HK-2 (cell line): ENCODE measurements around the gene PANX1.
"Not testable (repeated sequence)": the region's sequence is repeated elsewhere in the genome, so short reads cannot be mapped to it uniquely, and the experiment has no call there.

Source experiments
- DNase-seq: peaks from one replicate; pipeline ENCODE4 v3.0.0-alpha.2; 2018; ENCODE audit not compliant: unreplicated experiment

The PANX1 gene

DNA sequence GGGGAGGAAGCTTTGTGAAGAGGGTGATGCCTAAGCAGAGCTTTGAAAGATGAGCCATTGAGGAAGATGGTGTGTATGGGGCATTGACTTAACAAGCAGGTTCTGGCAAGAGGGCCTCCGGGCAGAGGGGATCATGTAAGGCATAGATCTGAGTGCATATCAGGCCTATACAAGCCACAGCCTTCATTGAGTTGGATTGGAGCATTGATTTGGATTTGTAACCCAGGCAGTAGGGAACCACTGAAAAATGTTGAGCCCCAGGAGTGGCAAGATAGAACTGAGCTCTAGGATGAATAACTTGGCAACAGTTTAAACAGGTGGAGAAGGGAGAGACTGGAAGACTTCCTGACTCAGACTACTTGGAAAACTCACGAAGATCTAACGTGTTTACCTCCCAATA is 21.4 kb downstream of the PANX1 start:
- no peak for DNase-seq

DNA sequence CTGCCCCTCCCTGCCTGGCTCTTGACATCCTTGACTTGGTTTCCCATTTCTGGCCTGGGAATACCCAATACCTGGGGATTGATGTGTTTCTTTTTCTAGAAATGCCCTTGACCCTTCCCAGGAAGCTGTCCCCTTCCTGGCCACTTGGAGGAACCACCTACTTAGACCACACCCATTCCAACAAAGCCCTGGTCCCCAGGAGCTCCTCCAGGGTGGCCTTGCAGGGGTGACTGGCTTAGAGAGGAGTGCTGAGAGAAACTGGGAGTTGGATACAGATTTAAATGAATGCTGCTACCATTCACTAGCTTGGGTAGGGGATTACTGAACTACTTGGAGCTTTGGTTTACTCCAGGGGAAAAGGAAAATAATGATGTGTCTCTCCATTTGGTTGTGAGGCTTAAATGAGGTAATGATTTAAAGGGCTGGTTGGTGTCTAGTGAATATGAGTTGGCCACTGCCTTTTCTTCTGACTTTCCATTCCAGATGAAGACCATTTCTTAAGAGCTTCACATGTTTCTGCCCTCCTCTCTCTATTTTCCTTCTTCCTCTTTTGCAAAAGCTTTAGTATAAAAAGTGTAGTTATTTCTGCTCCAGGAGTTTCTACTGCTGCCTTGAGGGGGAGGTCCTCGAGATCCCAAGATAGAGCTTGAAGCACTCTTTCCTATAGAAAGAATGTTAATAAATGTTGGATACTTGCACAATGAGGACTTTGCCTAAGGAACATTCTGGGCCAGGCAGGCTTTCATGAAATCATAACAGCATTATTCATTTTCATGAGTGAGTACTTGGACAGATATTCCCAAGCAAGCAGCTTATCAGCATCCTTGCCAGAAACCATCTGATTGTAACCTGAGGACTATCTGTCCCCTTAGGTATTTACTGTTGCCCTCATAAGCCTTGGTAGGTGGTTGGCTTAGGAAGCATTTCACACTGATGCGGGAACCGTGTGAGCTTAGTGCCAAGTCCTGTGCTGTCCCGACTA is 22.4 kb downstream of the PANX1 start:
- DNase-seq: no peak

DNA sequence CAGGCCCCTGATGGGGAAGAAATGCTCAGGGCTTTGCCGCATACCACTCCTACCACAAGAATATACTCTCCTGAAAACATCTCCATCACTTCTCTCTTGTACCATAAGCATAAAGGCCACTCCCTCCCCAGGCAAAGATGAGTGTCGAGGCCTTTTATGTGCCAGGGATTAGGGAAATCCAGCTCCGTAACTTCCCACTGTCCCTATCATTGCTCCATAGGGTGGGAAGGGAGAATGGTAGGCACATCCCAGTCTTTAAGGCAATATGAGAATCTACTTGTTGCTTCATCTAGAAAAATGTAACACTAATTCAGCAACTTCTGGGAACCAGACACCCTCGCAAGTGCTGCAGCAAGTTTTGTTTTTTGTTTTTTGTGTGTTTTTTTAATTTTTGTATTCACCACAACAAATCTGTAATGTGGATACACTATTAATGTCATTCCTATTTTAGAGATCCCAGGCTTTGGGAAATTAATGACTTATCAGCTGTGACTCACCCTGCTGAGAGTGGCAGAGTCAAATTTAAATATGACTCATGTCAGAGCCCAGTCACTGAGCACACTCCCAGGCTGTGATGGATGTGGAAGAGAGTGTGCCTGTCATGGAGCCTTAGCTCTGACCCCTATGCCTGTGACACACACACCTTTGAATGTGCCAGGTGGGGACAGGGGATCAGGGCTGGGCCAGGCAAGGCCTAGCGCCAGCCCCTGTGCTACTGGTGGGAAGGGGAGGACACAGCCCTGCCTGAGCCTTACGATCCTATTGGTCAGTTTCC is 23.4 kb downstream of the PANX1 start:
- peak; percentile 42 for DNase-seq

DNA sequence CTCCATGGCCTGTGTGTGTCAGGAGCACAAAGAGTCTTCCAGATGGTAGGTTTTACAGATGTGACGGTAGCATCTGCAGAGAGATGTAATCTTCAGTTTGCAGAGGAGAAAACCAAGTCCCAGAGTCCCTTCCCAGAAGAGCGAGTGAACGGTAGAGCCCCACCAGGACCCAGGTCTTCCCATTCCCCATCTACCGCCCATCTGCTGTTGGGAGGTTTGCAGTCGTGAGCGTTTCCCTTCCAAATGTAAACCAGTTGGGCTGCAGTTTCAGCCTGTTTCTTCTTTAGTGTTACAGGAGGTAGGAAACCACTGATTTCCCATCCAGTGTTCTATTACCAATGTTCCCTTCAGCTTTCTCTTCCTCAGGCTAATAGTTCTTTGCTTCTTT is 24.0 kb downstream of the PANX1 start:
- no peak for DNase-seq

DNA sequence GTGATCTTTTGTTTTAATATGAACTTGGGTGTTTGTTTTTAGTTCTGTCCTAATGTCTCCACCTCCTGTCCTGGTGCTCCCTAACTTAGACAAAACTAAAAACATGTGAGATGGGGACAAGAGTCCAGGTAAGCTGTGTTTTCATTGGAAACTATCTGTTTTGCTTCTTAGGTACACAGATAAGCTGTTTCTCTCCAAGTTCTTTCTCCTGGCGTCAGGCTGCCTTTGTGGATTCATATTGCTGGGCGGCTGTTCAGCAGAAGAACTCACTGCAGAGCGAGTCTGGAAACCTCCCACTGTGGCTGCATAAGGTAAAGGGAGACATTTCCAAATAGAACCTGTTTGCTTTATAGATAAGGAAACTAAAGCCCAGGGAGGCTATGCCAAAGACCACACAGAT is 24.7 kb downstream of the PANX1 start:
- no peak for DNase-seq

DNA sequence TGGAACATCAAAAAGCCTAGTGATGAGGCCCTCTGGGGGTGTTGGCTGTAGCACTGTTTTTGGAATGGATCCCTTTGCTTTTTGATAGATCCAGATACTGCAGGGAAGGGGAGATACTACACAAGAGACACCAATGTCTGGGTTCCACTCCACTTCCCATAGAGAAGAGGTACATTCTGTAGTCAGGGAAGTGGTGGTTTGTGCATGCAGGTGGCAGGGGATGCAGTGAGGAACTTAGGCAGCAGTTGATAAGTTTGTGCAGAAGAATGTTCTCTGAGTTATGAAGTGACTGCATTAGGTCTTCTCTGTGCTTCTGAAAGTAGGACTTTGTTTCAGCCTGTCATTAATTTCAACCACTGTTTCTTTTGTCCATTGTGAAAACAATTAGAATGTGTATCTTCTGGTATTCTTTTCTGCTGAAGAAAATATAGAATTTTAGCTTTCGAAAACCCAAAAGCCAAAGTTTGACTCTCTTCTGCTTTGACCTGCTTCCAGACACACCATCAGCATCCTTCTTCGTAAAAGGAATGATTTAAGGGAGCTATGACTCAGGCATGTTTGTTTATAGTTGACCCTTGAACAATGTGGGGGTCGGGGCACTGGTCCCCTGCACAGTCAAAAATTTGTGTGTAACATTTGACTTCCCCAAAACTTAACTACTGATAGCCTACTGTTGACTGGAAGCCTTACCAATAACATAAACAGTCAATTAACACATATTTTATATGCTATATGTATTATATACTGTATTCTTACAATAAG is 25.6 kb downstream of the PANX1 start:
- DNase-seq: no peak

DNA sequence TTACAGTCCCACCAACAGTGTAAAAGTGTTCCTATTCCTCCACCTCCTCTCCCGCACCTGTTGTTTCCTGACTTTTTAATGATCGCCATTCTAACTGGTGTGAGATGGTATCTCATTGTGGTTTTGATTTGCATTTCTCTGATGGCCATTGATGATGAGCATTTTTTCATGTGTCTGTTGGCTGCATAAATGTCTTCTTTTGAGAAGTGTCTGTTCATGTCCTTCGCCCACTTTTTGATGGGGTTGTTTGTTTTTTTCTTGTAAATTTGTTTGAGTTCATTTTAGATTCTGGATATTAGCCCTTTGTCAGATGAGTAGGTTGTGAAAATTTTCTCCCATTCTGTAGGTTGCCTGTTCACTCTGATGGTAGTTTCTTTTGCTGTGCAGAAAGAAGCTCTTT is 28.7 kb downstream of the PANX1 start:
- DNase-seq: not testable (repeated sequence)

DNA sequence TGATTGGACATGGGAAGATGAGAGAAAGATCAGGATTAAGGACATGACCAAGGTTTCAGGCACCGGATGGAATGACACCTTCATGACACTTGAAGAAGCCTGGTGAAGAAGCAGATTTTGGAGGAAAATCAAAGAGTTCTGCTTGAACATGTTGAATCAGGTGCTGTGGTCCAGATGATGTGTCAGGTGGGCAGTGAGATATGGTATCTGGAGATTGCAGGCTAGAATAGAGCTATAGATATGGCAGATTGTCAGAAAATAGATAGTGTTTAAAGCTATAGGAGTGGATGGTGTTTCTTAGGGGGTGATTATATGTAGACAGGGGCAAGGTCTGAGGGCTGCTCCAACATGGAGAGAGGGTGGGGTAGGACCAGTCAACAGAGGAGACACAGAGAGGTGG is 40.2 kb downstream of the PANX1 start:
- no peak for DNase-seq

DNA sequence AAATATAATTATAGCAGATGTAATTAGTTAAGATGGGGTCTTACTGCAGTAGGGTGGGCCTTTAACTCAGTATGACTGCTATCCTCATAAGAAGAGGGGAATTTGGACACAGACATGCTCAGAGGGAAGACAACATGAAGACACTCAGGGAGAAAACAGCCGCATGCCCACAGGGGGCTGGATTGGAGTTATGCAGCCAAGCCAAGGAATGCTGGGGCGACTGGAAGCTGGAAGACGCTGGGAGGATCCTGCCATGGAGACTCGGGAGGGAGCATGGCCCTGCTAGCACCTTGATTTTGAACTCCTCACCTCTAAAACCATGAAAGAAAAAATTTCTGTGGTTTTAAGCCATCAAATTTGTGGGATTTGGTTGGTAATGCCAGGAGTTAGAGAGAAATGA is 40.9 kb downstream of the PANX1 start:
- no peak for DNase-seq

DNA sequence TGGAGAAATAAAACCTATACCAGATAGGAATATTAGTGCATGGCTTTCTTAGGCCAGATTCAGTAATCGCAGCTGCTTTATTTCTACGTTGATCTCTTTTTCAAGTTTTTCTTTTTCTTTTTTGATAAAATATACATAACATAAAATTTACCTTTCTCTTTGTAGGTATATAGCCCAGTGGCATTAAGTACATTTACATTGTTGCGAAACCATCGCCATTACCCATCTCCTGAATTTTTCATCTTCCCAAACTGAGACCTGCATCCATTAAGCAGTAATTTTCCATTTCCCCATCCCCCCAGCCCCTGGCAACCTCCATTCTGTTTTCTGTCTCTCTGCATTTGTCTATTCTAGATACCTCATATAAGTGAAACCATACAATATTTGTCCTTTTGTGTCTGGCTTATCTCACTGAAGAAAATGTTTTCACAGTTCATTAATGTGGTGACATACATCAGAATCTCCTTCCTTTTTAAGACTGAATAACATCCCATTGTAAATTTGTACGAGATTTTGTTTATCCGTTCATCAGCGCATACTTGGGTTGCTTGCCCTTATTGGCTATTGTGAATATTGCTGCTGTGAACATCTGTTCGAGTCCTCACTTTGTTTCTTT is 41.4 kb downstream of the PANX1 start:
- DNase-seq: no peak

DNA sequence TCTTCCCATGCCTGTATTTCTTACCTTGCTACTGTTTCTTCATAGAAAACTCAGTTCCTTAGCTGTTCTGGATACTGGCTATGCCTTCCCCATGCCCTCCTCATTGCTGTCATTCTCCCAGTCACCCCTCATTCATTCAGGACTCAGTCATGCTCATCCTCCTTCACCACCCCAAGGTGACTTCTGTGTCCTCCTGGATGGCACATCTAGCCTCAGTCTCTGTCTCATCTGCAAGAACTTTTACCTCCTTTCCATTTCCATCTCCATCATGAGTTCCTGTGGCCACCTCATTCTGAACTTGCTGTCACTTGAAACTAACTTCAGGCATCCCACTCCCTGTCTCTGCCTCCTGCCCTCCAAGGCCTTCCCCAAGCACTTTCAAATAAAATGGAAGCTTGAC is 42.3 kb downstream of the PANX1 start:
- no peak for DNase-seq

DNA sequence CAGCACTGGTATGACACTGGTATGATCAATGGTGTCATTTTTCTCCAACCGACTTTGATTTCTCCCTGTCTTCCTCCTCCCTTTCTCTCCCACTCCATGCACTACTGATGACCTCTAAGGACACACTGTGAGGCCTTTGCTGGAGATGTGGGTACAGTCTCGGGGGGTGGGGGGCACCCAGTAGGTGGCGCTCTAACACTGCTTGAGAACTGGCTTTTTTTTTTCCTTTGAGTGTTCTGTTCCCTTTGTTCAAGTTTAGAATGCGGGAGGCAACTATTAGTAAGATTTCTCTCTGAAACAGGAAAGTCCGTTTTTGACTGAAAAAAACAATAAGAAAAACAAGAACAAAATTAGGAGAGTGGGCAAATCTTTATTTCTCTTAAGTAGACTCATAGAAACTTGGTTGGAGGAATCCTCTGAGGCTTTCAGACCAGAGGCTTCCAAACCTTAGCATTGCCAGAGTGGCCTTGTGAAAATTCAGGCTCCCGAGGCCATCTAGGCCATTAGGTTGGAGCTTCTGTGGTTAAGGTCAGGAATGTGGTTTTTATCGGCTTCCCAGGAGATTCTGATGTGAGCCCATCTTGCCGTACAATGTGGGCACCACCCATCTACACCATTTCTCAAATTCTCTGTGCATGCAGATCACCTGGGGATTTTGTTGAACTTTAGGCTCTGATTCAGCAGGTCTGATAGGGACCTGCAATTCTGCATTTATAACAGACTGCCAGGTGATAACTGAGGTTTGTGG is 43.2 kb downstream of the PANX1 start:
- DNase-seq: no peak

DNA sequence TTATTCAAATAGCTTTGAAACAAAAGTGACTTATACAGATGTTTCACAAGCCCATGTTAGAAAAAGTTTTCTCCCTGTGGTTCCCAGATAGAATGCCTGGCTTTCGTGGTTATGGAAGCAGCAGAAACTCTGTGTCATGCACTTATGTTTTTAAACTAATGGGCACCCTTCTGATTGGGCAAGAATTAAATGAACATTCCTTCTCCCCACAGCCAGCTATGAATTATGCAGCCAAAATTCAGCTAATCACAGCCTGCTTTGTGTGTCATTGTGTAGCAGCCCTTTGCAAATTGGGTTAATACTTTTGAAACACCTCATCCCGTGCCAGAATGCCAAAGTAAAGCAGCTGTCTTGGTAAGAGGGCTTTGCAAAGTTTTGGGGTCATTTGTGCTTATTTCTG is 46.9 kb downstream of the PANX1 start:
- DNase-seq: no peak

DNA sequence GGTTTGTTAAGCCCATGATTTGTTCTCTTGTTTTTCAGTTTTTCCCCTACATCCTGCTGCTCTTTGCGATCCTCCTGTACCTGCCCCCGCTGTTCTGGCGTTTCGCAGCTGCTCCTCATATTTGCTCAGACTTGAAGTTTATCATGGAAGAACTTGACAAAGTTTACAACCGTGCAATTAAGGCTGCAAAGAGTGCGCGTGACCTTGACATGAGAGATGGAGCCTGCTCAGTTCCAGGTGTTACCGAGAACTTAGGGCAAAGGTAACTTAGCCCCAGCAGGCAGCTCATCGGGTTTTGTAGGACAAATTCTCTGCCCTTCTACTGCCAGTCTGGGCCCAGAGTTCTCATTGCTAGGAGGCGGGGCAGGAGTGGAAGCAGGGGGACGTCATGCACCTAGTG is 49.7 kb downstream of the PANX1 start:
- DNase-seq: no peak

DNA sequence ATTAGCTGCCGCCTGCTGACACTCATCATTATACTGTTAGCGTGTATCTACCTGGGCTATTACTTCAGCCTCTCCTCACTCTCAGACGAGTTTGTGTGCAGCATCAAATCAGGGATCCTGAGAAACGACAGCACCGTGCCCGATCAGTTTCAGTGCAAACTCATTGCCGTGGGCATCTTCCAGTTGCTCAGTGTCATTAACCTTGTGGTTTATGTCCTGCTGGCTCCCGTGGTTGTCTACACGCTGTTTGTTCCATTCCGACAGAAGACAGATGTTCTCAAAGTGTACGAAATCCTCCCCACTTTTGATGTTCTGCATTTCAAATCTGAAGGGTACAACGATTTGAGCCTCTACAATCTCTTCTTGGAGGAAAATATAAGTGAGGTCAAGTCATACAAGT is 51.1 kb downstream of the PANX1 start:
- no peak for DNase-seq

DNA sequence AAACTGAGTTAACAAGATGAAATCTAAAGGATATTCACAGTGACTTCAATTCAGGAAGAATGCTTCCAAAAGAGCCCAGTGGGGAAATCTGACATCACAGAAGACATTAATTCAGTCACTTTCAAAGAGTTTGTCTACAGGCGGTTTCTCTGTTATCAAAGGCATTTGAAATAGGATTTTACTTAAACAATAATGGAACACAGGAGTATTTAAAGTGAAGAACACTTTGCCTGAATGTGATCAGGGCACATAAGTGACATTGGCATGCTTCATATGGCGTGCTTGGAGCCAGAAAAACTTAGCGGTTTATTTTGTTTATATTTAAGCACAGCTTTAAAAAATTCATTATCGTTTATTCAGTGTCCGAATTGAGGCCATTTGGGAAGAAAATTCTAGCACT is 52.9 kb downstream of the PANX1 start:
- no peak for DNase-seq

DNA sequence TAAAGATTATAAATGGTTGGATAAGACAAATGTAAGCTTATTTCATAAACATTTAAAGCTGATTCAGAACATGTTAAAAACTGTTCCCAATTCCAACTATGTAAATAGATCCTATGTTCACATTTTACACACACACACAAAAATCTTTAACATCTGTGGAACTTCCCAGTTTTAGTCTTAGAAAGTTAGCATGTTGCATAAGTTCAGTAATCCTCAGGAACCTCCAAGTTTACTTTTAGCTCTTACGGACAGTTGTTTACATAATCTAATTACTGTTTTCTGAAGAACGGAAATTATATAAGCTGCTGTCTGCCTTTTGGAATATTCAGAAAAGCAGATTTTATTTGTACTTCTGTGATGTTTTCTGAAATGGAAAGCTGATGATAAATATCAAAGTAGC is 53.3 kb downstream of the PANX1 start:
- no peak for DNase-seq

DNA sequence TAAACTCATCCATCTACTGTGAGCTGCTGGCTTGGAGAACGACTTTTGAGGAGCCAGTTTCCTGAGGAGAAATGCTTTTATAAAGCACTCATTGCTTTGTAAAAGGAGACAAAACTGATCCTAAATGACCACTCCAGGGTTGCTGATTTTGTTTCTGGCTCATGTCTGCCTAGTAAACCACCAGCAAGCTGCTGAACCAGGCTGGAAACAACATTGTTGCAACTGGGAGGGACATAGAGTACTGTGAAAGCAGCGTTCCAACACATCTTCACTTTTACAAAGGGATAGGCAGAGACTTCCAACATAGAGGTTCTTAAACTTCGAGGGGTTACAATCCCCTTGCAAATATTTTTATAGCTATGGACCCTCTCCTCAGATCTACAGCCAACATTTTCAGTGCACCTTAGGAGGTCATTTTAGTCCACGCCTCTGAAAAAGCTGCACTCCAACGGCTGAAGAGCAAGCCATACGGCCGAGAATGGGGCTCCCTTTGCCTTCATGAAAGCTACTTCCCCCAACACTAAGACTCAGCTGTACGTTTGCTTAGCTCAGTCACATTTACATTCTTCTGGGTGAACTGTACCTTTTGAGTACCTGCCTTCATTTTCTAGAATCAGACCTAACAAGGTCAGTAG is 54.7 kb downstream of the PANX1 start:
- DNase-seq: no peak

DNA sequence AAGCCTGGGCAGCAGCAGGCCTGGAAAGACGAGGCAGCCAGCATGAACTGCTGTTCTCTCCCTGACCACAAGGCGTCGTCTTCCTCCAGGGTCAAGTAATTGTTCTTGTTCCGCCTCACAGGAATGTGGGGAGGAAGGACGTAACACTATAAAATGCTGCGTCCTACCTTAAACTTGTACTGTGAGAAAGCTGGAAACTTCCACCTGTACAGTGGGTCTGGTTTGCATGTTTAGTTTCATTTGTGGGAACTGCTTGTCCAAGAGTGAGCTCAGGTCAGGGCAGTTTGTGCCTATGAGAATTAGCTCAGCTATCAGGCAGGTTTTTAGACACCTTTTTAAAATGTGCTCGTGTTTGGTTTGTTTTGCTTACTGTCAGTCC is 55.2 kb downstream of the PANX1 start:
- peak; percentile 18 for DNase-seq

DNA sequence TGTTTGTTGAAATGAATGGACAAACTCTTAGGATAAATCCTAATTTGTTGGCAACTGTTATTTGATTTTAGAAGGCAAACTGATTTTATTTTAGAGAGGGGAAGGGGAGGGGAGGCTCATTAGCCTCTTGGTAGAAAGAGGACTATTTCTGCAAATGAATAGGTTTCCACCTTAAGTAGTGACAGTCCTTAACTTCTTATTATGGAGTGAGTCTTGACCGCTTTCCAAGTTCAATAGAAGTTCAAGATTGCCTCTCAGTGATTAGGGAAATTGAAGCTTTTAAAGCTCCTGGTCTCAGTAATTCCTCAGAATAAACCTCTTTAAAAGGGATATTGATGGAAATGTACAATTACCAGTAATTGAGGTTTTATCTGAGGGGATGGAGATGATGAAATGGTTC is 55.7 kb downstream of the PANX1 start:
- no peak for DNase-seq

DNA sequence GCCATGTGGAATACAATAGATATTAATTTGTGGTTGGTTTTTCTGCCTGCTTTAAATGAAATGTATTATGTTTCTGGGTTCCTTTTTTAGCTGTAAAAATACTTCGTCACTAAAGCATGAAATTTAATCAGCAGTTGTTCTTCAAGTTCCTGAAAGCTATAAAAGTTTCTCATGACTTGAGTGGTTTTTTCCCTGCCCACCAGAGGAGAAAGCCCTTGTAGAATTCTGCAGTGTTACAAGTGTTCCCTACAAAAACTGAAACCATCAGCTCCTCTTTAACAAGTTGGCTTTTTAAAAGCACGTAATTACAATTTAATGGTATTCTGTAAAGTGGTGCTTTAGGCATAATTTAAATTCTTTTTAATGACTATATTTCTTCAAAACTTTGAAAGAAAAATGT is 56.2 kb downstream of the PANX1 start:
- no peak for DNase-seq
